Activated CD4-positive, alpha-beta memory T cell treated with anti-CD3 and anti-CD28 coated beads, Interleukin-2, amount 10 ng/mL, durations not matched to agents 7 days and 5 days (primary cell): ENCODE results near the gene CDH13. TPM values are rescaled to one million over a fixed set of nuclear protein-coding genes. Genes with fewer than 3 reads are reported as not detected.

Experiments used
- CTCF ChIA-PET: fragments of 350-600 bp; sonication (Branson Sonifier 250); formaldehyde crosslinking; loops from one replicate; lab custom pipeline; 2021; ENCODE audit warnings: antibody characterized with exemption, inconsistent platforms; lab: Charles Lee
- POLR2A ChIA-PET: fragments of 350-600 bp; sonication (Branson Sonifier 250); formaldehyde crosslinking; loops from one replicate; lab custom pipeline; 2021; ENCODE audit warnings: antibody characterized with exemption; lab: Charles Lee
- DNase-seq: peaks from one replicate; pipeline ENCODE4 v3.0.0-alpha.2; 2020
- H3K27ac Mint-ChIP-seq: one replicate; pipeline ENCODE4 v1.8.0; 2021; ENCODE audit warnings: mild to moderate bottlenecking, mixed read lengths
- H3K27me3 Mint-ChIP-seq: one replicate; pipeline ENCODE4 v1.8.0; 2021; ENCODE audit warnings: mixed read lengths
- H3K36me3 Mint-ChIP-seq: one replicate; pipeline ENCODE4 v1.8.0; 2021; ENCODE audit warnings: low read depth, mixed read lengths
- H3K4me1 Mint-ChIP-seq: one replicate; pipeline ENCODE4 v1.8.0; 2021; ENCODE audit warnings: mixed read lengths
- H3K4me3 Mint-ChIP-seq: one replicate; pipeline ENCODE4 v1.8.0; 2021; ENCODE audit warnings: mild to moderate bottlenecking, mixed read lengths
- H3K9me3 Mint-ChIP-seq: one replicate; pipeline ENCODE4 v1.8.0; 2021; ENCODE audit warnings: mixed read lengths
- total RNA-seq, 2 experiments: library from RNA; stranded (reverse); gene quantifications; one replicate each; pipeline ENCODE4 v1.2.3, GENCODE V29; 2021

The CDH13 gene
- total RNA-seq, 2 experiments from 2014 or later = not detected

DNA sequence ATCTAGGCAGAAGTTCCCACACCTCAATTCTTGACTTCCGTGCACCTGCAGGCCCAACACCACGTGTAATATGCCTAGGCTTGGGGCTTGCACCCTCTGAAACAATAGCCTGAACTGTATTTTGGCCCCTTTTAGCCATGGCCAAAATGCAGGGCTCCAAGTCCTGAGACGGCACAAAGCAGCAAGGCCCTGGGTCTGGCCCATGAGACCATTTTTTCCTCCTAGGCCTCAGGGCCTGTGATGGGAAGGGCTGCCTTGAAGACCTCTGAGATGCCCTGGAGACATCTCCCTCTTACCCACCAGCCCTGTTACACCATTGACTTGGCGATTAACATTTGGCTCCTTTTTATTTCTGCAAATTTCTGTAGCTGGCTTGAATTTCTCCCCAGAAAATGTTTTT, 238.6 kb downstream of the CDH13 start:
- POLR2A ChIA-PET = no interaction called here
- no peaks in the 10 kb centered on the region for H3K27me3 Mint-ChIP-seq

DNA sequence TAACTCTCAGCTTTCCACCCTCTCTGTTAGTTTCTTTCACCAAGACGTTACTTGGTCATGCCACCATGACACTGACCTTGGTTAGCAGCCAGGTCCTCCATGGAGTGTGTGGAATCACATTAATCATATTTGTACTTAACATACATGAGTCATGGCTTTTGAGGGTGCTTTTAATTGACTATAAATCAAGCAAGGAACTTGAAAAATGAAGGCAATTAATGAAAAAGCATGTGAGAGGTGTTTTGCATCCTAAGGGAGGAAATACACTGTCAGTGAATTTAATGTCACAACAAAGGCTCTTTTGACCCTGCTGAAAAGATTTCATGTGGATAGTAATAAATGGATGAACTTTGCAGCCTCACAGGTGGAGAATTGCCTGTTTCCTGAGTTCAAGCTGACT, 240.7 kb downstream of the CDH13 start:
- Mint-ChIP-seq H3K4me3 (no peak overlapping the region), H3K36me3 (no peaks in the 10 kb centered on the region), H3K27me3 (no peaks in the 10 kb centered on the region), H3K4me1 (no peaks in the 10 kb centered on the region), H3K27ac (no peak overlapping the region), H3K9me3 (peaks cover 16% of the 10 kb centered on the region)
- ChIA-PET CTCF (no interaction called here), POLR2A (no interaction called here)
- DNase-seq = no peak

More for the DNA sequence above, 238.6 kb downstream of the CDH13 start:
- Mint-ChIP-seq H3K4me1 (no peaks in the 10 kb centered on the region), H3K36me3 (no peaks in the 10 kb centered on the region), H3K27ac (no peak overlapping the region), H3K4me3 (no peak overlapping the region), H3K9me3 (peaks cover 12% of the 10 kb centered on the region)
- DNase-seq = no peak
- CTCF ChIA-PET = no interaction called here

DNA sequence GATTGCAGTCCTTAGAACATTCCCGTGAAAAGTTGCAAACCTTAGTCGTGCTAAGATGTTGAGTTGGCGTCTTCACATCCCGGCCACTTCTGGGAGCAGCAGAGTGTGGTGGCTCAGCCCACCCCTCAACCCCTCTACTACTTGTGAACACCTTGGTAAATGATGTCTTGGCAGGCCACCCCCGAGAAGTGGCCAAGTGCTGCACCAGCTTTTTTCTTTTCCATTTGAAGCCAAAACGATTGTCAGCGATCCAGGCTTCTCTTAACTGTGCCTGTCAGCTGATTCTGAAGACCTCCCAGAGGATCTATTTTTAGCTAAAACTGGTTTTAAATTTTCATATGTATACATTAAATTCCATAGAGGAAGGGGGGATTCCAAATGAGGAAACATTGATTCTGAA, 247.5 kb downstream of the CDH13 start:
- H3K27ac Mint-ChIP-seq = no peak overlapping the region
- no peak overlapping the region for H3K4me3 Mint-ChIP-seq
- POLR2A ChIA-PET = no interaction called here
- no peaks in the 10 kb centered on the region for H3K36me3 Mint-ChIP-seq
- peaks cover 10% of the 10 kb centered on the region for H3K9me3 Mint-ChIP-seq
- no peaks in the 10 kb centered on the region for H3K27me3 Mint-ChIP-seq
- CTCF ChIA-PET = no interaction called here
- H3K4me1 Mint-ChIP-seq = no peaks in the 10 kb centered on the region
- DNase-seq = no peak

DNA sequence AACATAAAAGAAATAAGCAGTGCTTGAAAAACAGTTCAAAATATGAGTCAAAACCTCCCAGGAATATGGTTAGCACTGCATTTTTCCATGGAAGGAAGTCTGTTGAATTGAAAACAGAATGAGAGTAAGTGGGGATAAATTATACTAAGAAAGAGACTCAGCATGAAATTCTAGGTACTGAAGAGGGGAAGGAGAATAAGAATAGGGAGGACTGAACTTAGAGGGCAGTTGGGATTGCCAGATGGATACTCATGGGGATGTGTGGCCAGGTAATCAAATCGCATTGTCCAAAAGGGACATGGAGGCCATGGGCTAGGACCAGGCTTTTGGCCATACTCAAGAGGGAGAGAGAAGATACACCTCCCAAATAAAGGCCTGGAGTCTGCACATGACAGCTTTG, 247.9 kb downstream of the CDH13 start:
- H3K4me3 Mint-ChIP-seq = no peak overlapping the region
- CTCF ChIA-PET = no interaction called here

DNA sequence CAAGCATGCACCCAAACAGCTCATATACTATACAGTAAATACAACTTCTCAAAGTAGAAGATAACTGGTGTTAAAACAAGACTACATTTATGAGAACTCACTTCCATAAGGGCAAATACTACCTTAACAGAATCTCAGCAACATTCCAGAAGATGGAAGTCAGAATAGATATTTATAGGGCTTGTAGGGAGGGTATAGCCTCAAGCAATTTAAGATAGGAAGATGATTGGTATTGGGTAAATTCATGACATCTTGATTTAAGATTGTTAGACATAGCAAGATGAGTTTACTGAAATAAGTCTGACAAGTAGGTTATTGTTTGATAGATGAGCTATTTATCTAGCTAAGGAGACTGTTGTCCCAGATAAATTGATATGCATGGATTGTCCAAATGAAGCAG, 250.2 kb downstream of the CDH13 start:
- Mint-ChIP-seq H3K9me3 (peaks cover 2% of the 10 kb centered on the region), H3K4me1 (no peaks in the 10 kb centered on the region), H3K4me3 (no peak overlapping the region), H3K27me3 (no peaks in the 10 kb centered on the region), H3K36me3 (no peaks in the 10 kb centered on the region), H3K27ac (no peak overlapping the region)
- ChIA-PET CTCF (no interaction called here), POLR2A (no interaction called here)
- DNase-seq = no peak

More for the DNA sequence above, 247.9 kb downstream of the CDH13 start:
- no peak overlapping the region for H3K27ac Mint-ChIP-seq
- peaks cover 9% of the 10 kb centered on the region for H3K9me3 Mint-ChIP-seq
- POLR2A ChIA-PET = no interaction called here
- H3K4me1 Mint-ChIP-seq = no peaks in the 10 kb centered on the region
- no peak for DNase-seq
- no peaks in the 10 kb centered on the region for H3K36me3 Mint-ChIP-seq
- no peaks in the 10 kb centered on the region for H3K27me3 Mint-ChIP-seq

DNA sequence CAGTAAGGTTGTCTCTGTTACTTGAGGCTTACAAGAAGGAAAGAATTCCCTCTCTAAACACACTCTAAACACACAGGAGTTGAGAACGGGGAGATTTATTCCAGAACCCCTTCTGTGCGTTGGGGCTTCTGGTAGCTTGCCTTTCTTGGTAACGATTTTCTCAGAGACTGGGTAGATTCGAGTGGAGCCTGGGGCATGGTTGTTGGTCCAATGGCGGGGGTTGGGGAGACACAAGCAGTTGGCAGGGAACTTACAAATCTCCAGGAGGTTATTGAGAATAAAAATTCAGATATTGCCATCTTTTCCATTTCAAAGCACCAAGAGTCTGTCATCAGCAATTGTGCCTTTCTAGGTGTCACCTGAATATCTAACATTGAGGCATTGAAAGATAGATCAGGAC, 251.7 kb downstream of the CDH13 start:
- Mint-ChIP-seq H3K27me3 (no peaks in the 10 kb centered on the region), H3K27ac (no peak overlapping the region), H3K36me3 (no peaks in the 10 kb centered on the region), H3K9me3 (peaks cover 2% of the 10 kb centered on the region), H3K4me3 (no peak overlapping the region), H3K4me1 (no peaks in the 10 kb centered on the region)
- no peak for DNase-seq
- ChIA-PET CTCF (no interaction called here), POLR2A (no interaction called here)

DNA sequence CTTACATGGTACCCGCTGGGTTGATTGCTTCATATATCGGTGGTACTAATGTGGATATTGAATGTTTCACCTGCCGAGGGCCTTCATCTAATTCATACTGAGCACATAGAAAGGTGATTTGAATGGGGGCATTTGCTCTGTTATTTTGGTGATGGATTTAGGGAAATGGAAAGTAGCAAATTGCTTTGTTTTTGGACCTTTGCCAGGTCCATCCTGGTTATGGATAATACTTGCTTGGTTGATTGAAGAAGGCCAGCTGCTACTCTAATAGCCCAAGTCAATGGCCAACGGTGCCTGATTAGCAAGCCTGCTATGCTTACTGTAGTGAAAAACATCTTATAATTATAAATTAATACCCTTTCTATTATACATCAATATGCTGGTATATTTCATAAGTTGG, 253.6 kb downstream of the CDH13 start:
- Mint-ChIP-seq H3K9me3 (no peaks in the 10 kb centered on the region), H3K4me1 (no peaks in the 10 kb centered on the region), H3K27me3 (no peaks in the 10 kb centered on the region), H3K4me3 (no peak overlapping the region), H3K27ac (no peak overlapping the region), H3K36me3 (no peaks in the 10 kb centered on the region)
- POLR2A ChIA-PET = no interaction called here
- no peak for DNase-seq
- CTCF ChIA-PET = no interaction called here

DNA sequence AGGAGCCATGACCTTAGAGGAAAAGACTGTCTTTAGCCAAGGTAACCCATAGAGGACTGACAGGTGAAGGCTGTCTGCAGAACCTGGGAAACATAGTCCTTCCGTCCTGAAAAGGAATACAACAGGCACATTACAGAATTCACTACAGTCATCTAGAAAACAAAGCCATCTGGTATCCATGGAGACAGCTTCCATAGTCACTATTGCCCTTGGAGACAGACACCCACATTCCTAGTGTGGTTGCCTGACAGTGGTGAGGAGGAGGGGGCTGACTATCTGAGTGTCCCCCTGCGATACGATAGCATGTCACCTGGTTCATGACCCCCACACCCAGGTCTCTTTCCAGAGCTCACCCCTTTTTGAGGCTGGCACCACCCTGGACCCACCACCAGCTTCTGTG, 254.7 kb downstream of the CDH13 start:
- CTCF ChIA-PET = no interaction called here
- no peak overlapping the region for H3K4me3 Mint-ChIP-seq

DNA sequence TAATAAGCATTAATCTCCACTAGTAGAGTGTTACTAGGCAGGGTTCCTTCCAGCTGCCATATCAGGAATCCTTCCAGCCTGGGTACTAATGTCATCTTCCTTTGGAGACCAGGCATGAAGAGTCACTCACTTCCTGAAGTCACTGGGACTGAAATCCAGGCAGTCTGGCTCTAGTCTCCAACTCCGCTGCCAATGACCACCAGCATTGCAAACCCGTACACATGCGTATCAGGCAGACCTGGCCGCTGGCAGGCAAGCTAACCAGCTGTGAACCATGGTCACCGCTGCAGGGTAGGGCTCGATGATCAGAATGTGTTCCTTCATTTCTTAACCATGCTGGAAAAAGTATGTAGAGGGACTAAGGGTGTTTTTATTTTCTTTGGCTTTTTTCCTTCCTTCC, 255.5 kb downstream of the CDH13 start:
- ChIA-PET POLR2A (no interaction called here), CTCF (no interaction called here)
- Mint-ChIP-seq H3K4me1 (no peaks in the 10 kb centered on the region), H3K4me3 (no peak overlapping the region), H3K36me3 (no peaks in the 10 kb centered on the region), H3K9me3 (no peaks in the 10 kb centered on the region), H3K27ac (no peak overlapping the region), H3K27me3 (peaks cover 4% of the 10 kb centered on the region)
- DNase-seq = no peak

More for the DNA sequence above, 254.7 kb downstream of the CDH13 start:
- POLR2A ChIA-PET = no interaction called here
- H3K4me1 Mint-ChIP-seq = no peaks in the 10 kb centered on the region
- no peak overlapping the region for H3K27ac Mint-ChIP-seq
- no peak for DNase-seq
- H3K27me3 Mint-ChIP-seq = peaks cover 2% of the 10 kb centered on the region
- no peaks in the 10 kb centered on the region for H3K36me3 Mint-ChIP-seq
- H3K9me3 Mint-ChIP-seq = no peaks in the 10 kb centered on the region

DNA sequence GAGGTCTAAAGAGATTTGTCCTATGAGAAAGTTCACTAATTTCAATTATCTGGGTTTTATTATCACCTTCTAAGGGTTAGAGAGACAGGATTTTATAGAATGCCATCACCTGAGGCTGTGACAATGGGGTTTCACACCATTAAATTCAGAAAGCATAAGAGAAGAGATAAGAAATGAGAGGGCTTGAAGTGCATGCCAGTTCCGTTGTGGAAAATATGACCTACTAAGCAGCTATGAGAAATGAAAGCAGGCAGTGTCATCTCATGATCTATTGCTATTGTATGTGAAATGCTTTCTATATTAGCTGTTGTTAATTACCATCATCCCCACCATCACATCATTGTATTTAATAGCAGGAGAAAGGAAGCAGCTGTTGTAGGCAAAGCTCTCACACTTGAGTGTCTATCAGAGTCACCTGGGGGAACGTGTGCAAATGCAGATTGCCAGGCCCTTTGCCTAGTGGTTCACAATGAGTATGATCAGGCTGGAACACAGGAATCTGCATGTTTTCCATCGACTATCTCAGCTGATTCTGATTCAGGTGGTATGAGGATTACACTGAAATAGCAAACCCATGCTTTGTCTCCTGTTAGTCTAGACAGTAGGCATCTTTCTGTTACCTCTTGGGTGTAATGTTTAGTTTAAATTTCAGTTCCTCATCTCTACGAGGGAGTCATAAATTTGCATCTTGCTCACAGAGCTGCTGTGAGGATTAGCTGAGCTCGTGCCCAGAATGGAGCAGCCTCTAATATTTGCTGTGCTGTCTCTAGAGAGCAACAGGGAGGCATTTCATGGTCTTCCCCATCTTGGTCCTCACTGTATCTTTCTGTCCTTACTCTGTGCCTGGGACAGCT, 256.4 kb downstream of the CDH13 start:
- POLR2A ChIA-PET = no interaction called here
- H3K4me1 Mint-ChIP-seq = no peaks in the 10 kb centered on the region
- DNase-seq = no peak
- H3K27me3 Mint-ChIP-seq = peaks cover 5% of the 10 kb centered on the region
- H3K27ac Mint-ChIP-seq = no peak overlapping the region
- no peaks in the 10 kb centered on the region for H3K9me3 Mint-ChIP-seq
- CTCF ChIA-PET = no interaction called here
- no peak overlapping the region for H3K4me3 Mint-ChIP-seq
- no peaks in the 10 kb centered on the region for H3K36me3 Mint-ChIP-seq

DNA sequence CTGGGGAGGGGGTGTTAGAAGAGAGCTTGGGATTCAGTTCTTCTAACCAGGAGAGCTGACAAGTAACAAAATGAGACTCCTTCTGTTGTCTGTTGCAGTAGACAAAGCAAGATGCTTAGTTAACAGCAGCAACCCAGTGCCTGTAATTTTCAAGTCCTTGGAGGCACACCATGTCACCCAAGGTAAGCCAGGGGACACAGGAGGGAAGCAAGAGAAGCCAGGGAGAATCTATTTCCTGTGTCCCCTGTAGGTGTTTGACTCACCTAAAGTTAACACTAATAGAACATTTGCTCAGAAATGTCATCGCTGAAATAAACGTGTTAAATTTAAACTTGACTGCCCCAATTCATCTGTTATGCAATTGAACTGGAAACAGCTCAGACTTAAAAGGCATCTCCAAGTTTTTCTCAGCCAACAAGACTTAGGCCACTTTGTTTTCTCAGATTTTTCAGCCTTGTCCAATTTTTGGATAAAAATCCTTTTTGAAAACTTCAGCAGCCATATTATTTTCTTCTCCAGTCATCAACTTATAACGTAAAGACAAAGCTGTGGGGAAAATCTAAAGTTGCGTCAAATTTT, 257.6 kb downstream of the CDH13 start:
- Mint-ChIP-seq H3K27ac (no peak overlapping the region), H3K4me3 (no peak overlapping the region), H3K4me1 (no peaks in the 10 kb centered on the region), H3K36me3 (no peaks in the 10 kb centered on the region), H3K9me3 (no peaks in the 10 kb centered on the region), H3K27me3 (peaks cover 8% of the 10 kb centered on the region)
- POLR2A ChIA-PET = no interaction called here
- no peak for DNase-seq
- CTCF ChIA-PET = no interaction called here

DNA sequence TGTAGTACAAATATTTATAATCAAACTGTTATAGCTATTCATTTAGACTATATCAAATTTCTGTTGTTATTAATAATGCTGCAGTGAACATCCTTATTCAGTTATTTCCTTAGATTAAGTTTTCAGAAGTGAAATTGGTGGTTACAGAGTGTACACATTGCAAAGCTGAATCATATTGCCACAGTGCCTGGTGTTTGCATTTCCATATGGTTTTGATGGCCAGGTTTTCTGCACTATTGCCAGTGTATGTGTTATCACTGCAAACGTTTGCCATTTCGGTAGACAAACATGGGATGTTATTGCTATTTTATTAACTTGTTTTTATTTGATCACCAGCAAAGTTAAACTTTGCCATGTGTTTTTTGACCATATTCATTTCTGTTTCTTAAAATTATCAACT, 259.4 kb downstream of the CDH13 start:
- no peak overlapping the region for H3K4me3 Mint-ChIP-seq
- CTCF ChIA-PET = no interaction called here

DNA sequence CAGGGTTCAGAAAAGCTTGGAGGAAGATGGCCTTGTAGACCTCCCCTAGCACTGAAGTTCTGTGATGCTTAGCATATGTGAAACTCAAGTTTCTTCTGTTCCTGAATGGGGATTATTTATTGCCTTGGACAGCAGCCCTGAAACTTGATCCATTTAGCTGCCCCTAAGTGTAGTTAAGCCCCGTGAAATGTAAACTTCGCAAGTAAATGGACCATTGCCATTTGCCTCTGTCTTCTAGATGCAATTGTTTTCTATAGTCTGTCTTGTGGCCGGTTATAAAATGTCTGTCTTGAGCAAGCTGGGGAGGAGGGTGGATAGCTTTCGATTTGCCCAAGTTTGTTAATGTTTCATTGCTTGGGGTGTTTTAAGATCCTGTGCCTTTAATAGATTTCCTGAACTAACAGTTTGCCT, 261.8 kb downstream of the CDH13 start:
- no peak overlapping the region for H3K27ac Mint-ChIP-seq
- POLR2A ChIA-PET = no interaction called here

More for the DNA sequence above, 259.4 kb downstream of the CDH13 start:
- no peak for DNase-seq
- POLR2A ChIA-PET = no interaction called here
- Mint-ChIP-seq H3K4me1 (no peaks in the 10 kb centered on the region), H3K27me3 (peaks cover 8% of the 10 kb centered on the region), H3K27ac (no peak overlapping the region), H3K36me3 (no peaks in the 10 kb centered on the region), H3K9me3 (no peaks in the 10 kb centered on the region)

DNA sequence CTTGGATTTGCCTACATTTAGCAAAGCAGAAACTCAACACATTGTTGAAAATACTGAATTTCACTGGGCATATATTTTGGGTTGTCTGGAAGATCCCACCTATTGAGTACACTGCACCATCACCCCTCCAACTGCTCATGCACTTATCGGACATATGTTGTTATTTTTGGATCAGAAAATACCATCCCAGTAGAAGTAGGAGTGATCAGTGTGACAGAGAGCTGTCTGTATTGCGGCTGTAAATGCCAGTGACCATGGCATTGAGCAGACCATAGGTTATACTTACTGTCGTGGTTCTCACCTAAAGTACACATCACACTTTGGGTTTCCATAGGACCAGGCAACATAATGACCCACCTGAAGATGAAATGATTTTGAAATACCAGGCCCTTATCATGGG, 264.7 kb downstream of the CDH13 start:
- Mint-ChIP-seq H3K4me1 (no peaks in the 10 kb centered on the region), H3K4me3 (no peak overlapping the region), H3K27ac (no peak overlapping the region), H3K9me3 (peaks cover 4% of the 10 kb centered on the region), H3K36me3 (no peaks in the 10 kb centered on the region), H3K27me3 (peaks cover 7% of the 10 kb centered on the region)
- ChIA-PET POLR2A (no interaction called here), CTCF (no interaction called here)
- DNase-seq = no peak

More for the DNA sequence above, 261.8 kb downstream of the CDH13 start:
- Mint-ChIP-seq H3K4me3 (no peak overlapping the region), H3K9me3 (no peaks in the 10 kb centered on the region), H3K27me3 (peaks cover 8% of the 10 kb centered on the region), H3K4me1 (no peaks in the 10 kb centered on the region), H3K36me3 (no peaks in the 10 kb centered on the region)
- no peak for DNase-seq
- CTCF ChIA-PET = no interaction called here
